Activated naive CD4-positive, alpha-beta T cell treated with anti-CD3 and anti-CD28 coated beads, Interleukin-2, amount 10 ng/mL, durations not matched to agents 7 days and 5 days (primary cell): ENCODE results near the gene GGA1.
A peak's percentile ranks its signal among the peaks of the same experiment; 100 is the strongest.

Source experiments
- CTCF ChIA-PET: fragments of 350-600 bp; sonication (Branson Sonifier 250); formaldehyde crosslinking; loops from one replicate; lab custom pipeline; 2021; ENCODE audit warnings: antibody characterized with exemption; lab: Charles Lee
- DNase-seq: peaks from one replicate; pipeline ENCODE4 v3.0.0-alpha.2; 2020
- H3K27ac Mint-ChIP-seq: one replicate; pipeline ENCODE4 v1.8.0; 2021; ENCODE audit warnings: mild to moderate bottlenecking, moderate library complexity, mixed read lengths
- H3K27me3 Mint-ChIP-seq: one replicate; pipeline ENCODE4 v1.8.0; 2021; ENCODE audit warnings: mild to moderate bottlenecking, mixed read lengths
- H3K36me3 Mint-ChIP-seq: one replicate; pipeline ENCODE4 v1.8.0; 2021; ENCODE audit warnings: mixed read lengths
- H3K4me1 Mint-ChIP-seq: one replicate; pipeline ENCODE4 v1.8.0; 2021; ENCODE audit warnings: mixed read lengths
- H3K4me3 Mint-ChIP-seq: one replicate; pipeline ENCODE4 v1.8.0; 2021; ENCODE audit warnings: mild to moderate bottlenecking, moderate library complexity, mixed read lengths
- H3K9me3 Mint-ChIP-seq: one replicate; pipeline ENCODE4 v1.8.0; 2021; ENCODE audit warnings: mixed read lengths

Gene GGA1

GRCh38 chr22:37660709-37661045, 52.0 kb downstream of the GGA1 start:
- H3K4me3 Mint-ChIP-seq = peak overlapping the region; percentile 81

GRCh38 chr22:37661160-37661924, 52.7 kb downstream of the GGA1 start:
- Mint-ChIP-seq H3K27ac (peak overlapping the region; percentile 55), H3K9me3 (no peaks in the 10 kb centered on the region), H3K4me1 (peaks cover 40% of the 10 kb centered on the region), H3K36me3 (peaks cover 15% of the 10 kb centered on the region), H3K27me3 (no peaks in the 10 kb centered on the region), H3K4me3 (peak overlapping the region; percentile 81)
- CTCF ChIA-PET = interaction anchor here (0.6 to 7.7 kb wide), 5 partner anchors 10 to 401 kb away, joined by 3 to 83 read pairs (median 15); partner anchors contain the start of gene LGALS1
- DNase-seq = peak; percentile 53

More at GRCh38 chr22:37660709-37661045, 52.0 kb downstream of the GGA1 start:
- Mint-ChIP-seq H3K9me3 (no peaks in the 10 kb centered on the region), H3K4me1 (peaks cover 40% of the 10 kb centered on the region), H3K36me3 (peaks cover 12% of the 10 kb centered on the region), H3K27me3 (no peaks in the 10 kb centered on the region), H3K27ac (peak overlapping the region; percentile 73)
- CTCF ChIA-PET = interaction anchor here (0.6 to 7.7 kb wide), 5 partner anchors 11 to 400 kb away, joined by 3 to 83 read pairs (median 15); partner anchors contain the start of gene LGALS1
- no peak for DNase-seq

- Mint-ChIP-seq H3K4me3 (no peak overlapping the region), H3K4me1 (peaks cover 40% of the 10 kb centered on the region)
These were observed 53.4 kb downstream of the GGA1 start for GRCh38 chr22:37662039-37662438.

GRCh38 chr22:37663521-37664140, 55.0 kb downstream of the GGA1 start:
- CTCF ChIA-PET = interaction anchor here (1.7 to 7.7 kb wide), 4 partner anchors 8 to 20 kb away, joined by 3 to 83 read pairs (median 10); no protein-coding TSS in a partner anchor

More at GRCh38 chr22:37662039-37662438, 53.4 kb downstream of the GGA1 start:
- H3K9me3 Mint-ChIP-seq = no peaks in the 10 kb centered on the region
- DNase-seq = no peak
- H3K36me3 Mint-ChIP-seq = peaks cover 20% of the 10 kb centered on the region
- H3K27ac Mint-ChIP-seq = no peak overlapping the region
- CTCF ChIA-PET = interaction anchor here (1.4 to 7.7 kb wide), 4 partner anchors 9 to 20 kb away, joined by 6 to 83 read pairs (median 34); partner anchors contain the start of gene LGALS1
- no peaks in the 10 kb centered on the region for H3K27me3 Mint-ChIP-seq

GRCh38 chr22:37664249-37665101, 55.8 kb downstream of the GGA1 start:
- DNase-seq = no peak
- CTCF ChIA-PET = interaction anchor here (0.7 to 7.7 kb wide), 5 partner anchors 16 to 233 kb away, joined by 3 to 83 read pairs (median 3); no protein-coding TSS in a partner anchor
- Mint-ChIP-seq H3K4me1 (peaks cover 30% of the 10 kb centered on the region), H3K9me3 (no peaks in the 10 kb centered on the region), H3K4me3 (no peak overlapping the region), H3K27me3 (no peaks in the 10 kb centered on the region), H3K36me3 (peaks cover 22% of the 10 kb centered on the region), H3K27ac (peak overlapping the region; percentile 52)

More at GRCh38 chr22:37663521-37664140, 55.0 kb downstream of the GGA1 start:
- H3K9me3 Mint-ChIP-seq = no peaks in the 10 kb centered on the region
- H3K4me3 Mint-ChIP-seq = no peak overlapping the region
- no peak for DNase-seq
- peaks cover 31% of the 10 kb centered on the region for H3K4me1 Mint-ChIP-seq
- no peak overlapping the region for H3K27ac Mint-ChIP-seq
- H3K27me3 Mint-ChIP-seq = no peaks in the 10 kb centered on the region
- peaks cover 20% of the 10 kb centered on the region for H3K36me3 Mint-ChIP-seq

GRCh38 chr22:37665487-37665886, 56.9 kb downstream of the GGA1 start:
- no peak for DNase-seq
- CTCF ChIA-PET = interaction anchor here (0.7 to 21.2 kb wide), 3 partner anchors 16 to 33 kb away, joined by 3 to 506 read pairs (median 6); partner anchors contain the start of gene SH3BP1
- Mint-ChIP-seq H3K9me3 (no peaks in the 10 kb centered on the region), H3K4me3 (no peak overlapping the region), H3K4me1 (peaks cover 22% of the 10 kb centered on the region), H3K36me3 (peaks cover 24% of the 10 kb centered on the region), H3K27ac (no peak overlapping the region), H3K27me3 (no peaks in the 10 kb centered on the region)

- Mint-ChIP-seq H3K27ac (peak overlapping the region; percentile 25), H3K27me3 (no peaks in the 10 kb centered on the region), H3K4me3 (no peak overlapping the region), H3K9me3 (no peaks in the 10 kb centered on the region), H3K4me1 (peaks cover 38% of the 10 kb centered on the region), H3K36me3 (peaks cover 19% of the 10 kb centered on the region)
- DNase-seq = no peak
- CTCF ChIA-PET = interaction anchor here (1.8 to 21.2 kb wide), 3 partner anchors 11 to 37 kb away, joined by 5 to 506 read pairs (median 15); partner anchors contain the start of genes PDXP and SH3BP1
These were observed 61.0 kb downstream of the GGA1 start for GRCh38 chr22:37669586-37669985.

GRCh38 chr22:37672206-37672919, 63.7 kb downstream of the GGA1 start:
- no peak overlapping the region for H3K4me3 Mint-ChIP-seq
- peaks cover 54% of the 10 kb centered on the region for H3K4me1 Mint-ChIP-seq
- H3K27ac Mint-ChIP-seq = peak overlapping the region; percentile 76
- H3K27me3 Mint-ChIP-seq = no peaks in the 10 kb centered on the region
- CTCF ChIA-PET = interaction anchor here (2.3 to 21.2 kb wide), 4 partner anchors 9 to 40 kb away, joined by 11 to 506 read pairs (median 15); partner anchors contain the start of genes PDXP and SH3BP1
- peaks cover 14% of the 10 kb centered on the region for H3K36me3 Mint-ChIP-seq
- peak; percentile 50 for DNase-seq
- H3K9me3 Mint-ChIP-seq = no peaks in the 10 kb centered on the region

GRCh38 chr22:37672920-37673455, 64.4 kb downstream of the GGA1 start:
- peak overlapping the region; percentile 76 for H3K27ac Mint-ChIP-seq
- H3K36me3 Mint-ChIP-seq = peaks cover 17% of the 10 kb centered on the region
- no peak for DNase-seq
- no peak overlapping the region for H3K4me3 Mint-ChIP-seq
- H3K4me1 Mint-ChIP-seq = peaks cover 59% of the 10 kb centered on the region
- CTCF ChIA-PET = interaction anchor here (1.5 to 21.2 kb wide), 3 partner anchors 9 to 40 kb away, joined by 7 to 506 read pairs (median 11); partner anchors contain the start of genes PDXP and SH3BP1
- no peaks in the 10 kb centered on the region for H3K9me3 Mint-ChIP-seq
- H3K27me3 Mint-ChIP-seq = no peaks in the 10 kb centered on the region

GRCh38 chr22:37674248-37674647, 65.6 kb downstream of the GGA1 start:
- peak overlapping the region; percentile 80 for H3K4me3 Mint-ChIP-seq
- H3K36me3 Mint-ChIP-seq = peaks cover 18% of the 10 kb centered on the region
- CTCF ChIA-PET = interaction anchor here (1.0 to 21.2 kb wide), 3 partner anchors 15 to 134 kb away, joined by 4 to 506 read pairs (median 7); partner anchors contain the start of genes GCAT, PDXP and SH3BP1
- peaks cover 63% of the 10 kb centered on the region for H3K4me1 Mint-ChIP-seq
- no peak for DNase-seq
- H3K27me3 Mint-ChIP-seq = no peaks in the 10 kb centered on the region
- no peaks in the 10 kb centered on the region for H3K9me3 Mint-ChIP-seq
- H3K27ac Mint-ChIP-seq = peak overlapping the region; percentile 86

- H3K27me3 Mint-ChIP-seq = no peaks in the 10 kb centered on the region
- peak within 1 kb of the TSS; percentile 100 for H3K27ac Mint-ChIP-seq
- peaks cover 62% of the 10 kb centered on the region for H3K4me1 Mint-ChIP-seq
- H3K4me3 Mint-ChIP-seq = peak within 1 kb of the TSS; percentile 80
- DNase-seq = peak; percentile 85
- CTCF ChIA-PET = interaction anchor here (0.9 to 21.2 kb wide), 5 partner anchors 14 to 67 kb away, joined by 4 to 506 read pairs (median 6); partner anchors contain the start of genes GGA1, PDXP and SH3BP1
- peaks cover 21% of the 10 kb centered on the region for H3K36me3 Mint-ChIP-seq
- no peaks in the 10 kb centered on the region for H3K9me3 Mint-ChIP-seq
These were observed 66.6 kb downstream of the GGA1 start, which contains the start of gene LGALS1 for GRCh38 chr22:37674951-37675929. TSS of gene LGALS1 (plus strand) at chr22:37675636. CDS start at chr22:37675703, 67 bp downstream.
